HEK293T (cell line): Measurements from ENCODE around the gene DKKL1.

Experiments used
- CTCF ChIA-PET: fragments of 350-600 bp; formaldehyde crosslinking; extraction: SDS; loops from one replicate; lab custom pipeline; 2021; ENCODE audit warnings: antibody characterized with exemption, inconsistent platforms; lab: Yijun Ruan, JAX
- POLR2A ChIA-PET: fragments of 350-600 bp; formaldehyde crosslinking; extraction: SDS; loops from one replicate; lab custom pipeline; 2020; ENCODE audit warnings: antibody characterized with exemption, inconsistent platforms; lab: Yijun Ruan, JAX
- DNase-seq: peaks from one replicate; pipeline ENCODE4 v3.0.0; 2012; ENCODE audit warnings: mixed read lengths; ENCODE audit errors: extremely low spot score
- ARNT ChIP-seq: fragments of 450-650 bp; IDR thresholded peaks from 2 replicates; pipeline ENCODE4 v1.6.1; 2017; ENCODE audit warnings: mild to moderate bottlenecking
- BHLHE40 ChIP-seq: fragments of 450-650 bp; IDR thresholded peaks from 2 replicates; pipeline ENCODE4 v1.6.1; 2016; ENCODE audit warnings: mild to moderate bottlenecking, moderate library complexity, borderline replicate concordance
- CTBP1 ChIP-seq: fragments of 450-650 bp; IDR thresholded peaks from 2 replicates; pipeline ENCODE4 v1.6.1; 2016; ENCODE audit warnings: borderline replicate concordance
- ELF4 ChIP-seq: fragments of 450-650 bp; IDR thresholded peaks from 2 replicates; pipeline ENCODE4 v1.6.1; 2017; ENCODE audit warnings: antibody characterized with exemption
- FOXA1 ChIP-seq: fragments of 450-650 bp; IDR thresholded peaks from 2 replicates; pipeline ENCODE4 v1.6.1; 2016; ENCODE audit warnings: mild to moderate bottlenecking
- FOXK2 ChIP-seq: fragments of 450-650 bp; IDR thresholded peaks from 2 replicates; pipeline ENCODE4 v1.6.1; 2016; ENCODE audit warnings: mild to moderate bottlenecking
- FOXM1 ChIP-seq: fragments of 450-650 bp; IDR thresholded peaks from 2 replicates; pipeline ENCODE4 v1.6.1; 2017; ENCODE audit warnings: mild to moderate bottlenecking, borderline replicate concordance
- HDGF ChIP-seq: fragments of 450-650 bp; IDR thresholded peaks from 2 replicates; pipeline ENCODE4 v1.6.1; 2017; ENCODE audit warnings: antibody characterized with exemption, borderline replicate concordance
- L3MBTL2 ChIP-seq: fragments of 450-650 bp; conservative IDR thresholded peaks from 2 replicates; pipeline ENCODE4 v1.6.1; 2016; ENCODE audit warnings: mild to moderate bottlenecking
- LEF1 ChIP-seq: fragments of 450-650 bp; IDR thresholded peaks from 2 replicates; pipeline ENCODE4 v1.6.1; 2017; ENCODE audit warnings: mild to moderate bottlenecking, borderline replicate concordance
- NFRKB ChIP-seq: fragments of 450-650 bp; IDR thresholded peaks from 2 replicates; pipeline ENCODE4 v1.6.1; 2016; ENCODE audit warnings: mild to moderate bottlenecking, moderate library complexity
- PKNOX1 ChIP-seq: fragments of 450-650 bp; IDR thresholded peaks from 2 replicates; pipeline ENCODE4 v1.6.1; 2016
- SP1 ChIP-seq: fragments of 450-650 bp; IDR thresholded peaks from 2 replicates; pipeline ENCODE4 v1.6.1; 2017
- SUZ12 ChIP-seq: fragments of 450-650 bp; IDR thresholded peaks from 2 replicates; pipeline ENCODE4 v1.6.1; 2016; ENCODE audit warnings: mild to moderate bottlenecking
- TARDBP ChIP-seq: fragments of 450-650 bp; IDR thresholded peaks from 2 replicates; pipeline ENCODE4 v1.6.1; 2016
- ZNF384 ChIP-seq: fragments of 450-650 bp; IDR thresholded peaks from 2 replicates; pipeline ENCODE4 v1.6.1; 2016

DKKL1 gene

GRCh38 chr19:49413348-49413747 lies 49.7 kb downstream of the DKKL1 start:
- TF ChIP-seq LEF1 (no peak), HDGF (no peak), CTBP1 (no peak), PKNOX1 (no peak), SUZ12 (no peak), ZNF384 (no peak), FOXA1 (no peak), TARDBP (no peak), L3MBTL2 (no peak)
- POLR2A ChIA-PET: interaction anchor here (1.1 to 1.2 kb wide), 2 partner anchors 10 to 65 kb away, joined by 3 to 6 read pairs; no protein-coding TSS in a partner anchor
- no peak for DNase-seq
- CTCF ChIA-PET: no interaction called here

GRCh38 chr19:49414256-49414655 lies 50.6 kb downstream of the DKKL1 start:
- TF ChIP-seq FOXK2 (no peak), L3MBTL2 (no peak), ZNF384 (no peak), FOXM1 (no peak), PKNOX1 (no peak), FOXA1 (no peak), SP1 (no peak), CTBP1 (no peak)
- CTCF ChIA-PET: no interaction called here
- no peak for DNase-seq
- POLR2A ChIA-PET: interaction anchor here (1.1 to 1.2 kb wide), 2 partner anchors 11 to 64 kb away, joined by 3 to 6 read pairs; no protein-coding TSS in a partner anchor

DNA sequence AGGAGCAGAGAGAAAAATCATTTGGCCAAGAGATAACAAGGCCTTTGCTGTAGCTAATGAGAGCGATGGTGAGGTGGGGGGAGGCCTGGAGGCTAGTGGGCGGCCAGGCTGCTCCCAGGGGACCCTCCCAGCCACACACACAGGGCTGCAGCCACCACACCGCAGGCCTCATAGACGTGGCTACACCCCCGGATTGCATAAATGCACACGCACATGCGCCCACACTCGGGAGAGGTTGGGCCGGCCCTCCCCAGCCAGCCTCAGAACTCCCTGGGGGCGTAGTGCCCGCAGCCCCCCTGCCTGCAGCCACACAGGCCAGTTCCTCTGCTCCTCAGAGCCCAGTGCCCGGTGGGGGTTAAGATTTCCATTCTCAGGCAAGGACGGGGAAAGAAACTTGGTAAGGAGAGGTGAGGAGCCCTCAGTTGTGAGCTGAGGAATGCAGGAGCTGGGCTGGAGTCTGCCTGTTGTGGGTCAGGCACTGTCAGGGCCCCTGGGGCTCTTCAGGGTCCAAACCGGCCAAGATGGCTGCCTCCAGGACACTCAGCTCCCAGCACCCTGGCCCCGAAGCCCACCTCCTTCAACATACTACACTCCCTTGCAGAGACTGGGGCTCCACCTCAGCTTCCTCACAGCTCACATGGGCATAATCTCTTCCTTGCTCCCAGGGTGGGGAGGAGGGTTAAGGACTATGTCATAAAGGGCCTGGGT lies 51.6 kb downstream of the DKKL1 start:
- DNase-seq: no peak
- ChIA-PET POLR2A (no interaction called here), CTCF (no interaction called here)

DNA sequence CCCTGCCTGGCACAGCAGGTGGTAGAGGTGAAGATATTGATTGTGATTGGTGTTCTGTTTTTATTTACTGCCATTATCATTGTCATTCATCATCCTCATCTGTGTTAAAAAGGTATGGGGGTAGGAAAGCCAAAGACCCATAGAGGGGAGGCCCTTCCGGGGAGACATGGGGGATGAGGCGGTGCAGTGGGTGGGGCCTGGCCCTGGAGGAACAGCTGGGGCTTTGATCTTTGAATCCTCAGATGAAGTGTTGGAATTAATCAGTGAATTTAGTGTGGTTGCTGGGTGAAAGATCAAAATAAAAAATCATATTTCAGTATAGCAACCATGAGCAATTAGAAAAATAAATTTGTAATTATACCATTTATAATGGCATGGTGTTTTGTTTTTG lies 52.1 kb downstream of the DKKL1 start:
- POLR2A ChIA-PET: no interaction called here
- CTCF ChIA-PET: no interaction called here
- TF ChIP-seq ELF4 (no peak), LEF1 (no peak), FOXK2 (no peak), L3MBTL2 (no peak), SUZ12 (no peak), SP1 (no peak), FOXA1 (no peak), NFRKB (no peak), HDGF (no peak), CTBP1 (no peak)
- DNase-seq: no peak

More for the DNA sequence above, 51.6 kb downstream of the DKKL1 start:
- TF ChIP-seq FOXK2 (no peak), CTBP1 (no peak), NFRKB (no peak), PKNOX1 (no peak), HDGF (no peak), ELF4 (no peak), L3MBTL2 (no peak), SUZ12 (no peak), FOXA1 (no peak), ARNT (no peak), ZNF384 (no peak), TARDBP (no peak), SP1 (no peak), BHLHE40 (no peak), FOXM1 (no peak), LEF1 (no peak)

DNA sequence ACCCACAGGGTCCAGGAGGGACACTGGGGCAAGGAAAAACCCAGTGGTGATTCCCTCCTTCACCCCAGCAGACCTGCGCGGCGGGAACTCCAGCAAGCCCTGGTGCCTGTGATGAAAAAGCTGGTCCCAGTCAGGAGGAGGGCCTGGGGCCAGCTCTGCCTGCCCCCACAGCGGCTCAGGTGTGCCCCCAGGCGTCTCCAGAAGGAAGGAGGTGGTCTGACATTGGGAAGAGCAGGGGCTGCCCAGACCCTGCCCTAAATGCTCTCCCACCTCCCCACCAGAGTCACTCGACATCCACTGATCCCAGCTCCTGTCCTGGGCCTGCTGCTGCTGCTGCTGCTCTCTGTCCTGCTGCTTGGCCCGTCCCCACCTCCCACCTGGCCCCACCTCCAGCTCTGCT lies 53.4 kb downstream of the DKKL1 start:
- CTCF ChIA-PET: interaction anchor here (1.3 kb wide), 1 partner anchor 26 kb away, joined by 4 read pairs; no protein-coding TSS in a partner anchor
- TF ChIP-seq HDGF (no peak), ARNT (no peak)
- POLR2A ChIA-PET: interaction anchor here (1.1 kb wide), 1 partner anchor 36 kb away, joined by 5 read pairs; the partner anchor contains the start of gene ALDH16A1
- no peak for DNase-seq

DNA sequence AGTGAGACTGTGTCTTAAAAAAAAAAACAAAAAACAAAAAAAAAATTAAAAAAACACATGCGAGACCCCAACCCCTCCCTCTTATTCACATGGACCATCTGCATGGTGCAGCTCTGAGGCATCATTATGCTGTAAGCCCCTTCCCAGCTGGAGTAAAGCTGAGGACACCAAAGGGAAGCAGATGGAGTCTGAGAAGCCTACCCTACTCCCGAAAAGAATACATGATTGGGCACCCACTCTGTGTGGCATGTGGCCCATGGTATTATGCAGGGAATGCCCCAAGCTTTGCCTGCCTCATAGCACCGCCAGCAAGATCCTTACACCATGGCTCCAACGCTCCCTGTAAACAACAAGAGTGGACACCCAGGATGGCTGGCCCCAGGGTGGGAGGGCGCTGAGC lies 54.8 kb downstream of the DKKL1 start:
- ChIA-PET CTCF (interaction anchor here (0.8 kb wide), 1 partner anchor 9 kb away, joined by 3 read pairs; no protein-coding TSS in a partner anchor), POLR2A (no interaction called here)
- DNase-seq: no peak
- TF ChIP-seq ZNF384: no peak
- TF ChIP-seq SUZ12: no peak
- TF ChIP-seq FOXM1: no peak
- no peak for TF ChIP-seq FOXA1
- no peak for TF ChIP-seq BHLHE40
- no peak for TF ChIP-seq L3MBTL2
- TF ChIP-seq HDGF: no peak
- no peak for TF ChIP-seq ELF4
- no peak for TF ChIP-seq SP1
- TF ChIP-seq ARNT: no peak
- TF ChIP-seq CTBP1: no peak
